ENCODE data around the gene BLVRB.

GRCh38 chr19:40511487-40511886 is 45.9 kb upstream of the BLVRB start:
- TF ChIP-seq EZH2 (IDR thresholded peaks at IDR 0.05; ENCODE audit: insufficient read depth, poor library complexity, severe bottlenecking) (no peak), EZH2phosphoT487 (IDR thresholded peaks at IDR 0.05; ENCODE audit: insufficient read depth, low read depth) (no peak)

Measured in GM23248 (cell line).